ENCODE results near the gene RPL38.

- TF ChIP-seq CTCF (IDR thresholded peaks at IDR 0.05) (no peak), EZH2 (IDR thresholded peaks at IDR 0.05; ENCODE audit: borderline replicate concordance, insufficient read depth, low read depth, low read length, poor library complexity, severe bottlenecking) (no peak)
Observed at GRCh38 chr17:74224959-74225725, 21.7 kb downstream of the RPL38 start.
